ENCODE data around the gene TFDP3.

The TFDP3 gene

GRCh38 chrX:133183806-133184205, 34.3 kb downstream of the TFDP3 start:
- Histone ChIP-seq H2AFZ (ENCODE audit: insufficient read depth, low read length, poor library complexity) (no peak overlapping the region), H2BK12ac (ENCODE audit: low read length) (no peak overlapping the region), H3K27me3 (ENCODE audit: insufficient read depth, low read length) (no peaks in the 10 kb centered on the region), H2BK120ac (ENCODE audit: insufficient read depth, low read length, poor library complexity) (no peak overlapping the region), H4K91ac (ENCODE audit: low read depth, low read length) (no peak overlapping the region), H3K27ac (ENCODE audit: low read depth, low read length) (no peak overlapping the region), H3K14ac (ENCODE audit: low read length) (no peak overlapping the region), H4K12ac (ENCODE audit: low read depth, low read length) (no peak overlapping the region), H3K36me3 (ENCODE audit: control insufficient read depth in 1 of 2, insufficient read depth in 2 of 2, low read length in 2 of 2) (no peaks in the 10 kb centered on the region), H3K4me3 (ENCODE audit: low read depth, low read length) (no peak overlapping the region), H2AK5ac (ENCODE audit: low read length) (no peak overlapping the region), H3K23ac (ENCODE audit: low read length) (no peak overlapping the region), H3K4me1 (ENCODE audit: control insufficient read depth in 1 of 2, insufficient read depth in 2 of 2, low read length in 2 of 2) (no peaks in the 10 kb centered on the region), H3K9ac (ENCODE audit: low read length) (no peak overlapping the region), H4K8ac (ENCODE audit: low read depth, low read length) (no peak overlapping the region), H3K4me2 (ENCODE audit: low read length) (no peak overlapping the region), H3K9me3 (ENCODE audit: insufficient read depth, low read depth, low read length) (no peaks in the 10 kb centered on the region), H3K79me1 (ENCODE audit: low read length) (no peaks in the 10 kb centered on the region), H3K79me2 (ENCODE audit: control insufficient read depth, insufficient read depth, low read length, poor library complexity) (no peaks in the 10 kb centered on the region), H3K18ac (ENCODE audit: low read length) (no peak overlapping the region), H3K4ac (ENCODE audit: low read depth, low read length) (no peak overlapping the region), H2BK5ac (ENCODE audit: low read depth, low read length, poor library complexity) (no peak overlapping the region)
- no CpG with 5 or more reads among the region's 2 CpGs for WGBS (ENCODE audit: extremely low coverage, insufficient coverage, insufficient read length)
- DNase-seq, result no peak

- H3K4me3 ChIP-seq (ENCODE audit: low read depth, low read length), result no peak overlapping the region
- no peaks in the 10 kb centered on the region for H3K79me2 ChIP-seq (ENCODE audit: control insufficient read depth, insufficient read depth, low read length, poor library complexity)
- DNase-seq, result no peak
- H3K4ac ChIP-seq (ENCODE audit: low read depth, low read length), result no peak overlapping the region
- H2AFZ ChIP-seq (ENCODE audit: insufficient read depth, low read length, poor library complexity), result no peak overlapping the region
- H3K14ac ChIP-seq (ENCODE audit: low read length), result no peak overlapping the region
- H4K12ac ChIP-seq (ENCODE audit: low read depth, low read length), result no peak overlapping the region
- H4K91ac ChIP-seq (ENCODE audit: low read depth, low read length), result no peak overlapping the region
- H3K9ac ChIP-seq (ENCODE audit: low read length), result no peak overlapping the region
- H2BK120ac ChIP-seq (ENCODE audit: insufficient read depth, low read length, poor library complexity), result no peak overlapping the region
- no peaks in the 10 kb centered on the region for H3K4me1 ChIP-seq (ENCODE audit: control insufficient read depth in 1 of 2, insufficient read depth in 2 of 2, low read length in 2 of 2)
- no peak overlapping the region for H4K8ac ChIP-seq (ENCODE audit: low read depth, low read length)
- H3K9me3 ChIP-seq (ENCODE audit: insufficient read depth, low read depth, low read length), result no peaks in the 10 kb centered on the region
- WGBS (ENCODE audit: extremely low coverage, insufficient coverage, insufficient read length), result no CpG with 5 or more reads among the region's 3 CpGs
- H3K27me3 ChIP-seq (ENCODE audit: insufficient read depth, low read length), result no peaks in the 10 kb centered on the region
- no peaks in the 10 kb centered on the region for H3K79me1 ChIP-seq (ENCODE audit: low read length)
- no peak overlapping the region for H2AK5ac ChIP-seq (ENCODE audit: low read length)
- H2BK5ac ChIP-seq (ENCODE audit: low read depth, low read length, poor library complexity), result no peak overlapping the region
- no peak overlapping the region for H3K4me2 ChIP-seq (ENCODE audit: low read length)
- H3K36me3 ChIP-seq (ENCODE audit: control insufficient read depth in 1 of 2, insufficient read depth in 2 of 2, low read length in 2 of 2), result no peaks in the 10 kb centered on the region
- no peak overlapping the region for H3K27ac ChIP-seq (ENCODE audit: low read depth, low read length)
- no peak overlapping the region for H3K23ac ChIP-seq (ENCODE audit: low read length)
- H3K18ac ChIP-seq (ENCODE audit: low read length), result no peak overlapping the region
- no peak overlapping the region for H2BK12ac ChIP-seq (ENCODE audit: low read length)
Measured at GRCh38 chrX:133179500-133179899, 38.7 kb downstream of the TFDP3 start.

GRCh38 chrX:133177202-133177601, 41.0 kb downstream of the TFDP3 start:
- no peak overlapping the region for H3K23ac ChIP-seq (ENCODE audit: low read length)
- H3K27me3 ChIP-seq (ENCODE audit: insufficient read depth, low read length), result no peaks in the 10 kb centered on the region
- no peak for DNase-seq
- H3K9me3 ChIP-seq (ENCODE audit: insufficient read depth, low read depth, low read length), result no peaks in the 10 kb centered on the region
- no peaks in the 10 kb centered on the region for H3K79me1 ChIP-seq (ENCODE audit: low read length)
- no peak overlapping the region for H3K14ac ChIP-seq (ENCODE audit: low read length)
- H2BK12ac ChIP-seq (ENCODE audit: low read length), result no peak overlapping the region
- no peak overlapping the region for H3K18ac ChIP-seq (ENCODE audit: low read length)
- no peak overlapping the region for H2BK120ac ChIP-seq (ENCODE audit: insufficient read depth, low read length, poor library complexity)
- H3K9ac ChIP-seq (ENCODE audit: low read length), result no peak overlapping the region
- peaks cover 0 to 3% of the 10 kb centered on the region in 2 experiments for H3K4me1 ChIP-seq (ENCODE audit: control insufficient read depth in 1 of 2, insufficient read depth in 2 of 2, low read length in 2 of 2)
- no peak overlapping the region for H3K27ac ChIP-seq (ENCODE audit: low read depth, low read length)
- H4K8ac ChIP-seq (ENCODE audit: low read depth, low read length), result no peak overlapping the region
- H4K91ac ChIP-seq (ENCODE audit: low read depth, low read length), result no peak overlapping the region
- no peak overlapping the region for H2AK5ac ChIP-seq (ENCODE audit: low read length)
- H3K4ac ChIP-seq (ENCODE audit: low read depth, low read length), result no peak overlapping the region
- no peak overlapping the region for H2BK5ac ChIP-seq (ENCODE audit: low read depth, low read length, poor library complexity)
- no peaks in the 10 kb centered on the region for H3K79me2 ChIP-seq (ENCODE audit: control insufficient read depth, insufficient read depth, low read length, poor library complexity)
- no peaks in the 10 kb centered on the region for H3K36me3 ChIP-seq (ENCODE audit: control insufficient read depth in 1 of 2, insufficient read depth in 2 of 2, low read length in 2 of 2)
- H3K4me2 ChIP-seq (ENCODE audit: low read length), result no peak overlapping the region
- H2AFZ ChIP-seq (ENCODE audit: insufficient read depth, low read length, poor library complexity), result no peak overlapping the region
- H4K12ac ChIP-seq (ENCODE audit: low read depth, low read length), result no peak overlapping the region
- H3K4me3 ChIP-seq (ENCODE audit: low read depth, low read length), result no peak overlapping the region
- WGBS (ENCODE audit: extremely low coverage, insufficient coverage, insufficient read length), result no CpG with 5 or more reads among the region's 2 CpGs

GRCh38 chrX:133175605-133176004, 42.5 kb downstream of the TFDP3 start:
- no CpG with 5 or more reads among the region's 2 CpGs for WGBS (ENCODE audit: extremely low coverage, insufficient coverage, insufficient read length)
- H3K79me2 ChIP-seq (ENCODE audit: control insufficient read depth, insufficient read depth, low read length, poor library complexity), result no peaks in the 10 kb centered on the region
- H3K36me3 ChIP-seq (ENCODE audit: control insufficient read depth in 1 of 2, insufficient read depth in 2 of 2, low read length in 2 of 2), result no peaks in the 10 kb centered on the region

More at GRCh38 chrX:133175605-133176004, 42.5 kb downstream of the TFDP3 start:
- no peak overlapping the region for H4K91ac ChIP-seq (ENCODE audit: low read depth, low read length)
- H3K18ac ChIP-seq (ENCODE audit: low read length), result no peak overlapping the region
- no peak overlapping the region for H3K4me3 ChIP-seq (ENCODE audit: low read depth, low read length)
- H4K12ac ChIP-seq (ENCODE audit: low read depth, low read length), result no peak overlapping the region
- no peak overlapping the region for H3K9ac ChIP-seq (ENCODE audit: low read length)
- H3K4me1 ChIP-seq (ENCODE audit: control insufficient read depth in 1 of 2, insufficient read depth in 2 of 2, low read length in 2 of 2), result peaks cover 0 to 3% of the 10 kb centered on the region in 2 experiments
- H2BK12ac ChIP-seq (ENCODE audit: low read length), result no peak overlapping the region
- no peak overlapping the region for H2AK5ac ChIP-seq (ENCODE audit: low read length)
- no peak overlapping the region for H3K14ac ChIP-seq (ENCODE audit: low read length)
- H2BK5ac ChIP-seq (ENCODE audit: low read depth, low read length, poor library complexity), result no peak overlapping the region
- no peaks in the 10 kb centered on the region for H3K27me3 ChIP-seq (ENCODE audit: insufficient read depth, low read length)
- H3K79me1 ChIP-seq (ENCODE audit: low read length), result no peaks in the 10 kb centered on the region
- H3K4me2 ChIP-seq (ENCODE audit: low read length), result no peak overlapping the region
- no peak for DNase-seq
- no peak overlapping the region for H2AFZ ChIP-seq (ENCODE audit: insufficient read depth, low read length, poor library complexity)
- H4K8ac ChIP-seq (ENCODE audit: low read depth, low read length), result no peak overlapping the region
- H2BK120ac ChIP-seq (ENCODE audit: insufficient read depth, low read length, poor library complexity), result no peak overlapping the region
- H3K4ac ChIP-seq (ENCODE audit: low read depth, low read length), result no peak overlapping the region
- no peak overlapping the region for H3K27ac ChIP-seq (ENCODE audit: low read depth, low read length)
- no peaks in the 10 kb centered on the region for H3K9me3 ChIP-seq (ENCODE audit: insufficient read depth, low read depth, low read length)
- no peak overlapping the region for H3K23ac ChIP-seq (ENCODE audit: low read length)

All from trophoblast cell (in vitro differentiated cells and primary cell).